Measurements from ENCODE around the gene MICB.
"Not testable (repeated sequence)": the region's sequence is repeated elsewhere in the genome, so short reads cannot be mapped to it uniquely, and the experiment has no call there.

The MICB gene

GRCh38 chr6:31509036-31509435 is 11.1 kb downstream of the MICB start:
- DNase-seq (ENCODE audit: low read depth in 2 of 2), result not testable (repeated sequence)

GRCh38 chr6:31510007-31510406 is 12.1 kb downstream of the MICB start:
- no peak for DNase-seq (ENCODE audit: low read depth in 2 of 2)

- DNase-seq (ENCODE audit: low read depth in 2 of 2), result no peak
Observed at GRCh38 chr6:31513456-31514165, 15.7 kb downstream of the MICB start.

GRCh38 chr6:31521835-31522234 is 23.9 kb downstream of the MICB start:
- no peak for DNase-seq (ENCODE audit: low read depth in 2 of 2)

GRCh38 chr6:31525553-31525931 is 27.6 kb downstream of the MICB start:
- DNase-seq (ENCODE audit: low read depth in 2 of 2), result no peak

- DNase-seq (ENCODE audit: low read depth in 2 of 2), result no peak
Observed at GRCh38 chr6:31525932-31526591, 28.1 kb downstream of the MICB start.

- no peak for DNase-seq (ENCODE audit: low read depth in 2 of 2)
Observed at GRCh38 chr6:31528307-31528777, 30.4 kb downstream of the MICB start.

- DNase-seq (ENCODE audit: low read depth in 2 of 2), result no peak
Observed at GRCh38 chr6:31528821-31529328, 30.9 kb downstream of the MICB start, which contains the start of gene MCCD1. Gene MCCD1 (plus strand): TSS chr6:31528962. CDS start chr6:31529015, 53 bp downstream.

GRCh38 chr6:31529329-31530150 is 31.6 kb downstream of the MICB start:
- no peak for DNase-seq (ENCODE audit: low read depth in 2 of 2)

GRCh38 chr6:31530659-31531058 is 32.7 kb downstream of the MICB start:
- DNase-seq (ENCODE audit: low read depth in 2 of 2), result no peak

- no peak for DNase-seq (ENCODE audit: low read depth in 2 of 2)
Observed at GRCh38 chr6:31531162-31531561, 33.2 kb downstream of the MICB start.

- no peak for DNase-seq (ENCODE audit: low read depth in 2 of 2)
Observed at GRCh38 chr6:31531771-31532643, 34.1 kb downstream of the MICB start.

GRCh38 chr6:31532644-31533454 is 34.9 kb downstream of the MICB start:
- no peak for DNase-seq (ENCODE audit: low read depth in 2 of 2)

- DNase-seq (ENCODE audit: low read depth in 2 of 2), result no peak
Observed at GRCh38 chr6:31533455-31533841, 35.5 kb downstream of the MICB start.

- DNase-seq (ENCODE audit: low read depth in 2 of 2), result no peak
Observed at GRCh38 chr6:31534011-31534410, 36.1 kb downstream of the MICB start.

- no peak for DNase-seq (ENCODE audit: low read depth in 2 of 2)
Observed at GRCh38 chr6:31534521-31535040, 36.6 kb downstream of the MICB start.

- no peak for DNase-seq (ENCODE audit: low read depth in 2 of 2)
Observed at GRCh38 chr6:31535538-31536324, 37.8 kb downstream of the MICB start.

GRCh38 chr6:31538805-31539400 is 41.0 kb downstream of the MICB start:
- no peak for DNase-seq (ENCODE audit: low read depth in 2 of 2)

GRCh38 chr6:31540640-31541039 is 42.7 kb downstream of the MICB start:
- DNase-seq (ENCODE audit: low read depth in 2 of 2), result no peak

Data from stimulated activated CD8-positive, alpha-beta memory T cell treated with anti-CD3 and anti-CD28 coated beads, Interleukin-2, amount 100 ng/mL, for 1 hour (primary cell).